GM12864 (cell line): ENCODE measurements around the gene MAP3K9.
"Not testable (repeated sequence)": the region's sequence is repeated elsewhere in the genome, so short reads cannot be mapped to it uniquely, and the experiment has no call there.

Source experiments
- DNase-seq: peaks from one replicate; pipeline ENCODE4 v3.0.0-alpha.2; 2011; ENCODE audit warnings: low read depth
- H3K4me3 ChIP-seq: 2 replicates; pipeline ENCODE4 v1.5.1; 2011; ENCODE audit warnings: mild to moderate bottlenecking, low read depth, low read length, control low read depth
- TF ChIP-seq, protein P1 (sequence below): IDR thresholded peaks from 2 replicates; pipeline ENCODE4 v1.5.1; 2011; ENCODE audit warnings: low read depth, mild to moderate bottlenecking, moderate library complexity, low read length, control low read depth, inconsistent platforms; ENCODE audit errors: missing control alignments

MAP3K9 gene

DNA sequence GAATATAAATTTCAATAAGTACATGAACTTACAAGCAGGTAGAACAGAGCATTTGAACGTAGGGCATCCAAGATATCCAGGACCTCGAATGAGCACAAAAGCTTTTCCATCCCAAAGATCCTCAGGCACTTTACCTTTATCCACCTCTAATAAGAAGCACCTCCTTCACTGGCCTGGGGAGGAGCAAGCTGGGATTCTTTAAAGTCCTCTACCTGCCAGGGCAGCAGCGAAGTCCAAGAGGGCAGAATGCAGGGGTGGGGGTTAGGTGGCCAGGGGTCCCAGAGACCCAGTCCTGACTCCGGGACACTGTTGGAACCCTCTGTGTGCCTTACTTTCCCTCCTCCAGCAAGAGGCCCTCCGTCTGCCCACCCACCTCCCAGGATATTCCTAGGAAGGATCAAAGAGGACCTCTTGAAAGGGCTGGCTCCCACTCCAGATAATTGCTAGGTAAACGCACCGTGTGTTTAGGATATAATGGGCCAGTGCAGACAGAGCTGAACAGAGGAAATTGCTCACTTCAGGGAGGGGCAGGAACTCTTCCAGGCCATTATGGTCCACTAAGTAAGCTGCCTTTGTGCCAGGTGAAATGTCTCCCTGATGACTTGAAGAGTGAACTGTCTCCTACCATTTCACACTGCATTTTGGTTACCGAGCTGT, 99.5 kb downstream of the MAP3K9 start:
- no peak overlapping the region for H3K4me3 ChIP-seq
- DNase-seq = no peak
- TF ChIP-seq, protein P1, sequence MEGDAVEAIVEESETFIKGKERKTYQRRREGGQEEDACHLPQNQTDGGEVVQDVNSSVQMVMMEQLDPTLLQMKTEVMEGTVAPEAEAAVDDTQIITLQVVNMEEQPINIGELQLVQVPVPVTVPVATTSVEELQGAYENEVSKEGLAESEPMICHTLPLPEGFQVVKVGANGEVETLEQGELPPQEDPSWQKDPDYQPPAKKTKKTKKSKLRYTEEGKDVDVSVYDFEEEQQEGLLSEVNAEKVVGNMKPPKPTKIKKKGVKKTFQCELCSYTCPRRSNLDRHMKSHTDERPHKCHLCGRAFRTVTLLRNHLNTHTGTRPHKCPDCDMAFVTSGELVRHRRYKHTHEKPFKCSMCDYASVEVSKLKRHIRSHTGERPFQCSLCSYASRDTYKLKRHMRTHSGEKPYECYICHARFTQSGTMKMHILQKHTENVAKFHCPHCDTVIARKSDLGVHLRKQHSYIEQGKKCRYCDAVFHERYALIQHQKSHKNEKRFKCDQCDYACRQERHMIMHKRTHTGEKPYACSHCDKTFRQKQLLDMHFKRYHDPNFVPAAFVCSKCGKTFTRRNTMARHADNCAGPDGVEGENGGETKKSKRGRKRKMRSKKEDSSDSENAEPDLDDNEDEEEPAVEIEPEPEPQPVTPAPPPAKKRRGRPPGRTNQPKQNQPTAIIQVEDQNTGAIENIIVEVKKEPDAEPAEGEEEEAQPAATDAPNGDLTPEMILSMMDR = no peak

DNA sequence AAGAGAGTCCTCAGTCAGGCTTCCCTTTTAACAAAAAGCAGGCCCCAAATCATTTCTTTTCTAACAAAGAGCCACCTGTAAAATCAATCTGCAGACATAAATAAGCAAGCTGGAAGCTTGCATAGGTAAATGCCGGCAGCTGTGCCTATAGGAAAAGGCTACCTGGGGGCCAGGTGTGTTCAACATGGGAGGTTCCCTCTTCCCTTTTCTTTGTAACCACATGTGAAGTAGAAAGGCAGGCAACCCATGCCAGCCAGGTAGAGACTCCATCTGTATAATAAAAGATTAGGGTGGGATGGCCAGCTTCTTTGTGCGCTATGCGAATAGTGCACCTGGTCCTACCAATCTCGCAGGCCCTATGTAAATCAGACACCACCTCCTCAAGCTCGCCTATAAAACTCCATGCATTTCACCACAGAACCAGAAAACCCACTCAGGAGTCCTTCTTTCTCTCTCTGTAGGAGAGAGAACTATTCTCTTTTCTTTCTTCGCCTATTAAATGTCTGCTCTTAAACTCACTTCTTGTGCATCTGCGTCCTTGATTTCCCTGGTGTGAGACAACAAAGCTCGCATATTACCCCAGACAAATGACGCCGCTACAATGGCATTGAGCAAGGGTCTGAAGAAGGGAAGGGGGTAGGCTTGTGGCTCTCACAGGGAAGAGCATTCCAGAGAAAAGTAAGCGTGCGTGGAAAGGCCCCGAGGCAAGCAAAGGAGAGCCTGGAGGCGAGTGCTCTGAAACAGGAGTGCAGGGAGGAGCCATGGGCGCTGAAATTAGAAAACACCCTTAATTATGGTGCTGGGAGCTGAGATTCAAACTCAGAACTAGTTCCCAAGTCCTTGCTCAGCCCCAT, 100.4 kb downstream of the MAP3K9 start:
- TF ChIP-seq, protein P1 = no peak
- no peak for DNase-seq
- H3K4me3 ChIP-seq = no peak overlapping the region

DNA sequence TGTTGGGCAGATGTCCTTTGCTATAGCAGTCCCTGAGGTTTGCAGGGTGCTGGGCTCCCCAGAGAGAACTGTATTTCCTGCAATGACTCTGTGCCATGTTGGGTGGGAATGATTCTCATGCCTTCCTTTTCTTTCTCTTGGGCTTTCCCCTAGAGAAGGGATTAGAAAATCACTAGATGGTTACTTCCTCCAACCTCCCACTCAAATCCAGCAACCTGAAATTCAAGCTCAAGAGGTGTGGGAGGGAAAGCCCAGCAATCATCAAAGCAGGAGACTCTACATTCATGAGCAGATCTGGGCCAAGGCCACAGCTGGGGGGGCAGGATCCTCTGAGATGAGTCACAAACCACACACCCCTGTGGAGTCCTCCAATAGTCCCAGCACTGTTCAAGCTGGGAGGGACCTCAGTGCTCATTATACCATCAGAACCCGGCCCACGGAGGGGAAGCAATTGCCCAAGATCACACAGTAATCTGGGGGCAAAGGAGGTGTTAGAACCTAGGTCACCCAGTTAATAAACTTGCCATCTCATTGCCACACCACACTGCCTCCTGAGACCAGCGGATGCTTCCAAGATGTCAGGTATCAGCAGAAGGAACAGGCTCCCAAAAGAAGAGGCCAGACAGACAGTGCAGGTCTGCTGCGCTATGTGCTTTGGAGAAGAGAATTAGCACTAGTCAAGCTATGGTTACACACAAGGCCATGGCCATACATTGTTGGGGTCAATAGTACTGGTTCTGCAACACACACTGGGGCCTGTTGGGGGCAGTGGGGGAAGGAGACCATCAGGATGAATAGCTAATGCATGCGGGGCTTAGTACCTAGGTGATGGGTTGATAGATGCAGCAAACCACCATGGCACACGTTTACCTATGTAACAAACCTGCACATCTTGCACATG, 101.9 kb downstream of the MAP3K9 start:
- H3K4me3 ChIP-seq = no peak overlapping the region
- DNase-seq = peak; percentile 55
- TF ChIP-seq, protein P1 = no peak

DNA sequence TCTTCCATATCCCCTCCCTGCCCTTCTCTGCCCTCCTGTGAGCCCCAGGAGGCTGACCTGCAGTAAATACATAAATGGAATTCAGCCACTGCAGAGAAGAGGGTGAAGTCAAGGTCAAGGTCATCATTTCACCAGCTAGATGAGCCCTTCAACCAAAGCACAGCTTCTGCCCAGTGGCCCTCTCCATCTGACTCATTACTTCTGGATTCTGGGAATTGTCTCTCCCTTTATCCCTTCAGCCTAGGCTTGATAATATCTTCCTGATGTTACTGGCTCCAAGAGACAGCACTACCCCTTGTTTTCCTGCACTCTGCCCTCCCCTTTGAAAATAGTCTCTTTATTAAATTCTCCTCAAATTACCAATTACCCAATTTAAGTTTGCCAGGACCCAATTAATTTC, 103.1 kb downstream of the MAP3K9 start:
- TF ChIP-seq, protein P1 = no peak
- no peak for DNase-seq
- H3K4me3 ChIP-seq = no peak overlapping the region

DNA sequence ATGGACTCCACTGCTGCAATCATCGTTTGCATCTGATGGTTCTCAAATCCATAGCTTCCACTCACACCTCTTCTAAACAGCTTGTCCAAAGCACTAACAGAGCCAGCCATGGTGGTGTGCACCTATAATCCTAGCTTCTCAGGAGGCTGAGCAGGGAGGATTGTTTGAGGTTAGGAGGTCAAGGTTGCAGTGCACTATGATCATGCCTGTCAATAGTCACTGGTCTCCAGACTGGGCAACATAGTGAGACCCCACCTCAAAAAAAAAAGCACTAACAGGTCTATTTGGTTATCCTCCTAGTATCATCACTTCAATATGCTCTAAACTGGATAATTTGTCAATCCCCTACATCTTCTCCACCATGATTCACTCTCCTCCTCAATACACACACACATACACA, 104.4 kb downstream of the MAP3K9 start:
- no peak for DNase-seq
- TF ChIP-seq, protein P1 = no peak
- no peak overlapping the region for H3K4me3 ChIP-seq

DNA sequence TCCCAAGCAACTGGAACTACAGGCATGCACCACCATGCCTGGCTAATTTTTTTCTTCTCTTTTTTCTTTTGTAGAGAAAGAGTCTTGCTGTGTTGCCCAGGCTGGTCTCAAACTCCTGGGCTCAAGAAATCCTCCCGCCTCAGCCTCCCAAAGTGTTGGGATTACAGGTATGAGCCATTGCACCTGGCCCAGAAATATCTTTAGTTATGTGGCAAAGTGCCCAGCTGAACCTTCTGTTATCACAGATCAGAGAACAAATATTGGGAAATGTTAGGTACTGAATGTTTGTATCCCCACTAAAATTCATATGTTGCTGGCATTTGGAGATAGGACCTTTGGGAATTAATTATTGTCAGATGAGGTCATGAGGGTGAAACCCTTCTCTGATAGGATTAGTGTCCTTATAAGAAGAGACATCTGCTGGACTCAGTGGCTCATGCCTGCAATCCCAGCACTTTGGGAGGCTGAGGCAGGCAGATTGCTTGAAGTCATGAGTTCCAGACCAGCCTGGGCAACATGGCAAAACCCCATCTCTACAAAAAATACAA, 105.6 kb downstream of the MAP3K9 start:
- H3K4me3 ChIP-seq, DNase-seq: not testable (repeated sequence)

DNA sequence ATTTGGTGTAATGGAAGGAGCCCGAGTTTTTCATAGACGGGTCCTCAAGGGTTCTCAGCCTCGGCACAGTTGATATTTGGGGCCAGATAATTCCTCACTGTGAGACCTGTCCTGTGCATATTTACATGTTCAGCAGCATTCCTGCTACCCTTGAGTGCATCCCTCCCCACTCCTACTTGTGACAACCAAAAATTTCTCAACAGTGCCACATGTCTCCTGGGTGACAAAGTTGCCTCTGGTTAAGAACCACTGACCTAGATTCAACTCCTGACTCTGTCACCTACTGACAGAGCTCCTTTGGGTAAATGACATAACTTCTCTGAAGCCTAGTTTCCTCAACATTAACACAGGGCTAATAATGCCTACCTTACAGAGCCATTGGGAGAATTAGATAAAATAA, 107.2 kb downstream of the MAP3K9 start:
- TF ChIP-seq, protein P1 = no peak
- DNase-seq = no peak
- H3K4me3 ChIP-seq = no peak overlapping the region
